GM12801 (cell line): ENCODE results near the gene RGS2.

Experiments used
- CTCF ChIP-seq: IDR thresholded peaks from one replicate; pipeline ENCODE4 v1.5.1; 2011; ENCODE audit warnings: control low read depth; ENCODE audit not compliant: insufficient read length; ENCODE audit errors: extremely low read depth

The RGS2 gene

GRCh38 chr1:192849442-192849841 is 40.6 kb downstream of the RGS2 start:
- TF ChIP-seq CTCF = no peak

- TF ChIP-seq CTCF = no peak
Measured at GRCh38 chr1:192852001-192852947, 43.4 kb downstream of the RGS2 start.

GRCh38 chr1:192858456-192858855 is 49.6 kb downstream of the RGS2 start:
- no peak for TF ChIP-seq CTCF

- TF ChIP-seq CTCF = no peak
Measured at GRCh38 chr1:192859808-192860207, 51.0 kb downstream of the RGS2 start.

GRCh38 chr1:192860478-192861185 is 51.8 kb downstream of the RGS2 start:
- no peak for TF ChIP-seq CTCF

GRCh38 chr1:192861860-192862259 is 53.0 kb downstream of the RGS2 start:
- no peak for TF ChIP-seq CTCF
